Measurements from ENCODE around the gene TLE6.

DNA sequence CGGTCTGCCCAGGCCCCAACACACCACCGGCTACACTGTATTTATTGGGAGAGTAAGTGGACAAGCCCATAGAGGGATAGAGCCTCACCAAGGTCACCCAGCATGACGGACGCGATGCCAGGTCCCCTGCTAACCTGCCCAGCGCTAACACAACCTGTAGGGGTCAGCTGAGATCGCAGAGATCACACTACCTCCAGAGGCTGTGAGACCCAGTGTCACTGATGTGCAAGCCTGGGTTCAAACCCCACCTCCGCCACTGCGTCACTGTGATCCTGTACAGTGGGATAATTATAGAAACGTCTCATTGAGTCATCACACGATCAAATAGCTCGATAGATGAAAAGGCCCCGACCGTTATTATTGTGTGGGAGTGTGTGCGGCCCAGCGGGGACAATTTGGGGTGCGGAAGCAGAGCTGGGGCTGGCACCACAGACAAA lies 62.3 kb downstream of the TLE6 start:
- TF ChIP-seq CTCF (IDR thresholded peaks at IDR 0.05; ENCODE audit: low read depth, low read length, missing input control), result no peak
- peak; percentile 36 to 37 for TF ChIP-seq RAD21 (IDR thresholded peaks at IDR 0.05)
- TF ChIP-seq, protein P1, sequence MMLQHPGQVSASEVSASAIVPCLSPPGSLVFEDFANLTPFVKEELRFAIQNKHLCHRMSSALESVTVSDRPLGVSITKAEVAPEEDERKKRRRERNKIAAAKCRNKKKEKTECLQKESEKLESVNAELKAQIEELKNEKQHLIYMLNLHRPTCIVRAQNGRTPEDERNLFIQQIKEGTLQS (IDR thresholded peaks at IDR 0.05), result no peak
- TF ChIP-seq HNF4A (conservative IDR thresholded peaks at IDR 0.05), result no peak
- TF ChIP-seq SP1 (IDR thresholded peaks at IDR 0.05), result no peak
- TF ChIP-seq FOXA1 (IDR thresholded peaks at IDR 0.05), result no peak
- no peak for TF ChIP-seq JUND (IDR thresholded peaks at IDR 0.05)
- no peak for TF ChIP-seq YY1 (IDR thresholded peaks at IDR 0.05)
- no peak for TF ChIP-seq GABPA (IDR thresholded peaks at IDR 0.05 in 1 of 2, conservative IDR thresholded peaks at IDR 0.05 in 1 of 2)
- no peak for TF ChIP-seq REST (IDR thresholded peaks at IDR 0.05)
- TF ChIP-seq TAF1 (conservative IDR thresholded peaks at IDR 0.05), result no peak
- TF ChIP-seq MAX (IDR thresholded peaks at IDR 0.05), result no peak

All from liver (tissue), 3 donors.